PC-3 (cell line): ENCODE data around the gene TMEM123. TPM values are rescaled to one million over a fixed set of nuclear protein-coding genes. Genes with fewer than 3 reads are reported as not detected.
A peak's percentile ranks its signal among the peaks of the same experiment; 100 is the strongest.

Experiments used
- ATAC-seq: fragments of 200-7000 bp; cut with Tn5 transposase; 2 replicates; pipeline ENCODE4 v1.9.1; 2020; ENCODE audit warnings: mild to moderate bottlenecking, moderate library complexity
- BruUV-seq: library from RNA; stranded (reverse); fragments of 400-500 nt; replicated peaks from 2 replicates; lab custom pipeline; 2021; lab: Mats Ljungman, UMichigan
- CTCF ChIA-PET: fragments of 300-600 bp; sonication (Branson Sonifier 250); formaldehyde crosslinking; loops from one replicate; lab custom pipeline; 2022; ENCODE audit warnings: antibody characterized with exemption; lab: Charles Lee
- POLR2A ChIA-PET: fragments of 300-600 bp; sonication (Branson Sonifier 250); formaldehyde crosslinking; loops from one replicate; lab custom pipeline; 2022; ENCODE audit warnings: antibody characterized with exemption; ENCODE audit not compliant: unreplicated experiment; lab: Charles Lee
- DNase-seq: peaks from one replicate; pipeline ENCODE4 v3.0.0-alpha.2; 2015
- H2AFZ ChIP-seq: fragments of 300-600 bp; sonication (generic); 2 replicates; pipeline ENCODE4 v1.6.0; 2016; ENCODE audit warnings: antibody characterized with exemption, low read length
- H3F3A ChIP-seq: fragments of 300-600 bp; sonication (generic); one replicate; pipeline ENCODE4 v1.6.0; 2017; ENCODE audit warnings: antibody characterized with exemption, low read length, control low read depth, mild to moderate bottlenecking; ENCODE audit not compliant: unreplicated experiment
- H3K27ac ChIP-seq: fragments of 300-600 bp; sonication (generic); 2 replicates; pipeline ENCODE4 v1.5.1; 2016; ENCODE audit warnings: mild to moderate bottlenecking, low read length
- H3K27me3 ChIP-seq: fragments of 300-600 bp; sonication (generic); 2 replicates; pipeline ENCODE4 v1.6.1; 2016; ENCODE audit warnings: low read length, mixed read lengths
- H3K36me3 ChIP-seq: fragments of 300-600 bp; sonication (generic); 2 replicates; pipeline ENCODE4 v1.6.1; 2016; ENCODE audit warnings: low read depth, mixed run types, low read length, mixed read lengths
- H3K4me1 ChIP-seq: fragments of 300-600 bp; sonication (generic); 2 replicates; pipeline ENCODE4 v1.5.1; 2016; ENCODE audit warnings: low read length; ENCODE audit not compliant: insufficient read depth
- H3K4me2 ChIP-seq: fragments of 300-600 bp; sonication (generic); 2 replicates; pipeline ENCODE4 v1.6.0; 2016; ENCODE audit warnings: low read length
- H3K4me3 ChIP-seq: fragments of 300-600 bp; sonication (generic); 2 replicates; pipeline ENCODE4 v1.5.1; 2016; ENCODE audit warnings: mild to moderate bottlenecking, low read length, mixed read lengths
- H3K79me2 ChIP-seq: fragments of 300-600 bp; sonication (generic); 2 replicates; pipeline ENCODE4 v1.6.1; 2017; ENCODE audit warnings: low read length, mixed read lengths
- H3K9ac ChIP-seq: fragments of 300-600 bp; sonication (generic); 2 replicates; pipeline ENCODE4 v1.6.0; 2016; ENCODE audit warnings: mild to moderate bottlenecking, low read length
- H3K9me2 ChIP-seq: fragments of 300-600 bp; sonication (generic); replicated peaks from 2 replicates; pipeline ENCODE4 v1.6.1; 2016; ENCODE audit warnings: mixed run types, low read length, mixed read lengths
- H3K9me3 ChIP-seq: fragments of 300-600 bp; sonication (generic); 2 replicates; pipeline ENCODE4 v1.6.1; 2016; ENCODE audit warnings: low read length, mixed read lengths
- H4K20me1 ChIP-seq: fragments of 300-600 bp; sonication (generic); 2 replicates; pipeline ENCODE4 v1.6.1; 2016; ENCODE audit warnings: low read length, mixed read lengths
- CTCF ChIP-seq: fragments of 300-600 bp; sonication (generic); conservative IDR thresholded peaks from 2 replicates; pipeline ENCODE4 v1.5.1; 2017; ENCODE audit warnings: antibody characterized with exemption, low read depth, mild to moderate bottlenecking, low read length
- EZH2 ChIP-seq: fragments of 300-600 bp; sonication (generic); IDR thresholded peaks from one replicate; pipeline ENCODE4 v1.6.1; 2017; ENCODE audit warnings: antibody characterized with exemption, mild to moderate bottlenecking, low read length; ENCODE audit not compliant: unreplicated experiment
- EZH2phosphoT487 ChIP-seq: fragments of 300-600 bp; sonication (generic); IDR thresholded peaks from 2 replicates; pipeline ENCODE4 v1.6.1; 2018; ENCODE audit warnings: mild to moderate bottlenecking, antibody characterized with exemption, low read length, borderline replicate concordance
- intact Hi-C: fragments of 100-400 bp; cut with micrococcal nuclease; formaldehyde crosslinking; loops from 2 replicates; pipeline ENCODE4 v1.9.0; 2023
- total RNA-seq: library from RNA; depleted of rRNA; stranded (reverse); fragments of >200 nt; gene quantifications from 2 replicates; pipeline ENCODE4 v1.2.3, GENCODE V29; 2014

TMEM123 gene
- total RNA-seq, 1 experiment from 2014 or later: 163 TPM

DNA sequence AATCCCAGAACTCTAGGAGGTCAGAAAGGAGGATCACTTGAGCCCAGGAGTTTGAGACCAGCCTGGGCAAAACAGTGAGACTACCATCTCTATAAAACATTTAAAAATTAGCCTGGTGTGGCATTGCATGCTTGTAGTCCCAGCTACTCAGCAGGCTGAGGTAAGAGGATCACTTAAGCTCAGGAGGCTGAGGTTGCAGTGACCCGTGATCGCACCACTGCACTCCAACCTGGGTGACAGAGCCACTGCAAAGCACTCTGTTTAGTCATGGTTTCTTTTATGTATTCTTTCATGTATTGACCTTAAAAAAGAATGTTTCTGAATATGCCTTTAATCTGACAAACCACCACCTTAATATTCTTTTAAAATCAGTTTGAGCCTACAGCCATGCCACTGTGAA lies 53.4 kb downstream of the TMEM123 start:
- Histone ChIP-seq H3K4me3 (no peak overlapping the region), H3F3A (peaks cover 3% of the 10 kb centered on the region), H3K27me3 (no peaks in the 10 kb centered on the region), H3K79me2 (peaks cover 11% of the 10 kb centered on the region; the same call in 1 of the 2 replicates), H3K27ac (no peak overlapping the region), H3K4me2 (no peak overlapping the region), H3K9me3 (no peaks in the 10 kb centered on the region), H3K4me1 (no peaks in the 10 kb centered on the region), H2AFZ (no peak overlapping the region), H3K9me2 (no peaks in the 10 kb centered on the region), H3K9ac (no peak overlapping the region), H3K36me3 (peaks cover 44% of the 10 kb centered on the region), H4K20me1 (no peaks in the 10 kb centered on the region)
- DNase-seq: no peak
- no peak for ATAC-seq
- no TSS peak for BruUV-seq
- TF ChIP-seq EZH2 (no peak), CTCF (no peak), EZH2phosphoT487 (no peak)
- ChIA-PET CTCF (no interaction called here), POLR2A (no interaction called here)
- intact Hi-C loops: no loop called here

DNA sequence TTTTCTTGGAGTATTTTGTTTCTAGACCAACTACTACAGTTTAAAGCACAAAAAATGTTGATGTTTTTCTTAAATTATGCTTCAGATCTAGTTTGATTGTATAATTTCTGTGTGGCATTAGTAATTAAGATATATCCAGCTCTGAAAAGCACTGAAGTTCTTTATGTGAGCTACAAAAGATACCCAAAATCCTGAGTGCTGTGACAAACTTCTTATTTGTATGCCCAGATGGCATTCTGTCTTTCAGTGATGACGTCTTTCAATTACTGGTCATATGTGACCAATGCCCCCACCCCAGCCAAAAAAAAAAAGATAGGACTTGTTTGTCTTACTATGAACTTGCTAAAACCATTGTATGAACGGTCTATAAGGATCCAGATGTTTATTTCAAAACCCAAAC lies 54.3 kb downstream of the TMEM123 start:
- no peaks in the 10 kb centered on the region for H3K9me2 ChIP-seq
- H3K4me3 ChIP-seq: no peak overlapping the region
- intact Hi-C loops: no loop called here
- no peak for DNase-seq
- ATAC-seq: no peak
- no peaks in the 10 kb centered on the region for H4K20me1 ChIP-seq
- H3K27me3 ChIP-seq: no peaks in the 10 kb centered on the region
- H3K9ac ChIP-seq: no peak overlapping the region
- H3K4me2 ChIP-seq: no peak overlapping the region
- no peaks in the 10 kb centered on the region for H3K4me1 ChIP-seq
- no TSS peak for BruUV-seq
- H3K9me3 ChIP-seq: no peaks in the 10 kb centered on the region
- TF ChIP-seq EZH2: no peak
- no peak for TF ChIP-seq EZH2phosphoT487
- TF ChIP-seq CTCF: no peak
- CTCF ChIA-PET: no interaction called here
- peaks cover 3% of the 10 kb centered on the region for H3F3A ChIP-seq
- H3K36me3 ChIP-seq: peaks cover 44% of the 10 kb centered on the region
- no peak overlapping the region for H3K27ac ChIP-seq
- H2AFZ ChIP-seq: no peak overlapping the region
- POLR2A ChIA-PET: no interaction called here
- H3K79me2 ChIP-seq: 0 out of 2 replicates have a peak, but pooled peaks cover 5% of the 10 kb centered on the region

GRCh38 chr11:102396708-102397563 lies 55.6 kb downstream of the TMEM123 start:
- CTCF ChIA-PET: interaction anchor here (0.6 kb wide), 1 partner anchor 360 kb away, joined by 7 read pairs; no protein-coding TSS in a partner anchor
- POLR2A ChIA-PET: interaction anchor here (0.5 to 0.6 kb wide), 2 partner anchors 84 to 238 kb away, joined by 4 read pairs; no protein-coding TSS in a partner anchor
- no peak overlapping the region for H3K27ac ChIP-seq
- no peak overlapping the region for H2AFZ ChIP-seq
- no peak for DNase-seq
- no peaks in the 10 kb centered on the region for H3K9me2 ChIP-seq
- no peak overlapping the region for H3K9ac ChIP-seq
- H3K4me1 ChIP-seq: no peaks in the 10 kb centered on the region
- no peaks in the 10 kb centered on the region for H4K20me1 ChIP-seq
- intact Hi-C loops: no loop called here
- TF ChIP-seq EZH2phosphoT487 (no peak), EZH2 (no peak), CTCF (no peak)
- BruUV-seq: TSS peak; percentile 30
- peaks cover 39% of the 10 kb centered on the region for H3K36me3 ChIP-seq
- H3K4me2 ChIP-seq: no peak overlapping the region
- H3K27me3 ChIP-seq: no peaks in the 10 kb centered on the region
- no peaks in the 10 kb centered on the region for H3F3A ChIP-seq
- no peak overlapping the region for H3K4me3 ChIP-seq
- H3K79me2 ChIP-seq: no peaks in the 10 kb centered on the region
- no peaks in the 10 kb centered on the region for H3K9me3 ChIP-seq
- ATAC-seq: no peak
